Measurements from ENCODE around the gene PIP4K2C. TPM values are rescaled to one million over a fixed set of nuclear protein-coding genes. Genes with fewer than 3 reads are reported as not detected.

The PIP4K2C gene
- total RNA-seq, 1 experiment from 2014 or later = 88.6 TPM

DNA sequence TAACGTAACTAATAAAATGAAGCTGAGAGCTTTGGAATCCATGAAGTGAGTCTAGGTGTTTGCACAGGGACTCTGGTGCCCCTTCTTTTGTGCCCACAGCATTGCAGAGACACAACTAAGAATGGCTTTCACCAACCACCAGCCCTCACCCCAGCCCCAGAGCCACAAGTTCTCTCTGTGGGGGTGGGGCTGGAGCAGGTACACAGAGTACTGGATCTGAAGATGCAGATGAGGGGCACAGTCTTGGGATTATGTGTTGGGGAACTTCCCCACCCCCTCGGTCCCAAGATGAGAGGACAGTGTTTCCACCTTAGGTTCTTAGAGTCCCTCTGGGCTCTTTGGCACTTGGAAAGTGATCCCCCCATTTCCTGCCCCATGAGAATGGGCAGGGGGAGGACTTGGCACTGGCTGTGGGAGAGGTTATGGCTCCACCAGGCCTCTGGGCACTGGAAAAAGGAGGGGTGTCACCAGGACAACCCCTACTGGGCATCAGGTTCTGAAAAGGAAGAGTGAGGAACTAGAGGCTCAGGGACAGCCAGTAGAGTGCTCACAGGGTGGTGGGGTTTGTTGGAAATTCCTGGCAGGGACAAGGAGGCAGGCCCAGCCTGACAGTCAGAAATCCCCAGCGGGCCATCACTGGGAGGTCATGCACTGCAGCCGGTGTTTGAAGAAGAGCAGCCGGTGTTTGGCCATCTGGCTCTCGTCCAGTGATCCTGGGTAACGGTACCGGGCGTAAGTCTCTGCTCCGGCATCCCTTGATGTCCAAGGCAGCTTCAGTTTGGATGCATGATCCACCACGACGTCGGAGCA lies 35.3 kb downstream of the PIP4K2C start:
- Histone ChIP-seq H3K27me3 (ENCODE audit: low read length) (peaks cover under 1% of the 10 kb centered on the region; the same call in 1 of the 2 replicates), H2AFZ (ENCODE audit: low read length) (no peak overlapping the region), H3K79me2 (ENCODE audit: low read length) (peaks cover 2% of the 10 kb centered on the region; the same call in 1 of the 2 replicates), H4K20me1 (ENCODE audit: low read length) (no peaks in the 10 kb centered on the region), H3K9ac (ENCODE audit: low read length) (no peak overlapping the region), H3K27ac (ENCODE audit: low read length) (no peak overlapping the region), H3K9me2 (replicated peaks; ENCODE audit: low read length) (no peaks in the 10 kb centered on the region), H3K4me3 (ENCODE audit: low read length) (no peak overlapping the region), H3K36me3 (ENCODE audit: low read depth, low read length) (no peaks in the 10 kb centered on the region; the same call in 1 of the 2 replicates), H3K4me2 (ENCODE audit: low read length) (no peak overlapping the region), H3K9me3 (ENCODE audit: low read length) (no peaks in the 10 kb centered on the region), H3F3A (ENCODE audit: low read length, unreplicated experiment) (no peaks in the 10 kb centered on the region), H3K4me1 (ENCODE audit: insufficient read depth, low read length) (peaks cover under 1% of the 10 kb centered on the region; the same call in 1 of the 2 replicates)
- no TSS peak for BruUV-seq (replicated peaks)
- ChIA-PET POLR2A (ENCODE audit: unreplicated experiment) (no interaction called here), CTCF (no interaction called here)
- TF ChIP-seq EZH2phosphoT487 (IDR thresholded peaks at IDR 0.05; ENCODE audit: borderline replicate concordance, low read length) = no peak
- TF ChIP-seq, protein P1, sequence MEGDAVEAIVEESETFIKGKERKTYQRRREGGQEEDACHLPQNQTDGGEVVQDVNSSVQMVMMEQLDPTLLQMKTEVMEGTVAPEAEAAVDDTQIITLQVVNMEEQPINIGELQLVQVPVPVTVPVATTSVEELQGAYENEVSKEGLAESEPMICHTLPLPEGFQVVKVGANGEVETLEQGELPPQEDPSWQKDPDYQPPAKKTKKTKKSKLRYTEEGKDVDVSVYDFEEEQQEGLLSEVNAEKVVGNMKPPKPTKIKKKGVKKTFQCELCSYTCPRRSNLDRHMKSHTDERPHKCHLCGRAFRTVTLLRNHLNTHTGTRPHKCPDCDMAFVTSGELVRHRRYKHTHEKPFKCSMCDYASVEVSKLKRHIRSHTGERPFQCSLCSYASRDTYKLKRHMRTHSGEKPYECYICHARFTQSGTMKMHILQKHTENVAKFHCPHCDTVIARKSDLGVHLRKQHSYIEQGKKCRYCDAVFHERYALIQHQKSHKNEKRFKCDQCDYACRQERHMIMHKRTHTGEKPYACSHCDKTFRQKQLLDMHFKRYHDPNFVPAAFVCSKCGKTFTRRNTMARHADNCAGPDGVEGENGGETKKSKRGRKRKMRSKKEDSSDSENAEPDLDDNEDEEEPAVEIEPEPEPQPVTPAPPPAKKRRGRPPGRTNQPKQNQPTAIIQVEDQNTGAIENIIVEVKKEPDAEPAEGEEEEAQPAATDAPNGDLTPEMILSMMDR (conservative IDR thresholded peaks at IDR 0.05; ENCODE audit: low read depth, low read length) = no peak
- no peak for ATAC-seq
- intact Hi-C loops (cut with micrococcal nuclease) = no loop called here
- DNase-seq = no peak

DNA sequence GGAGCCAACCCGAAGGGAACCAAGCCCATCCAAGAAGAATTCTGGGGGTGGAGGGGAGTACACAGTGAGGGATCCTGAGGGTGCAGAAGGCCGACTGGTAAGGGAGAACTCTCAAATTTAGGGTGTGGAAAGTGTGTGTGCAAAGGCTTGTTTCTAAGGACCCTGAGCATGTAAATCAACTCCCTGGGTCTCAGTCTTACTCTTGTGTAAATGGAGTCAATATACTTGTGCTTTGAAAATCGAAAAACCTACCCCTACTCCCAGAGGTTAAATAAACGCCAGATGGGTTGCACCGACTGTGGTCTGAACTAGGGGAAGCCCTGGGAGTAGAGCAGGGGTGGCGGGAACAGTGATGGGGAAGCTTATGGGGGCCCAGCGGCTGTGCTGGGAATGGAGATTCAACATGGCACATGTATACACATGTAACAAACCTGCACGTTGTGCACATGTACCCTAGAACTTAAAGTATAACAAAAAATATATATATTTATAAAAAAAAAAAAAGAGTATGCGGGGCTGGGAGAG lies 36.0 kb downstream of the PIP4K2C start:
- Histone ChIP-seq H4K20me1 (ENCODE audit: low read length) (no peaks in the 10 kb centered on the region), H3K9me2 (replicated peaks; ENCODE audit: low read length) (no peaks in the 10 kb centered on the region), H3K79me2 (ENCODE audit: low read length) (peaks cover 7% of the 10 kb centered on the region; the same call in 1 of the 2 replicates), H3K27me3 (ENCODE audit: low read length) (no peaks in the 10 kb centered on the region), H3K4me3 (ENCODE audit: low read length) (no peak overlapping the region), H3K27ac (ENCODE audit: low read length) (no peak overlapping the region), H3F3A (ENCODE audit: low read length, unreplicated experiment) (no peaks in the 10 kb centered on the region), H3K4me2 (ENCODE audit: low read length) (no peak overlapping the region), H3K9me3 (ENCODE audit: low read length) (no peaks in the 10 kb centered on the region), H3K36me3 (ENCODE audit: low read depth, low read length) (no peaks in the 10 kb centered on the region; the same call in 1 of the 2 replicates), H2AFZ (ENCODE audit: low read length) (no peak overlapping the region), H3K4me1 (ENCODE audit: insufficient read depth, low read length) (peaks cover 6% of the 10 kb centered on the region; the same call in 1 of the 2 replicates), H3K9ac (ENCODE audit: low read length) (no peak overlapping the region)
- CTCF ChIA-PET = no interaction called here
- TF ChIP-seq EZH2phosphoT487 (IDR thresholded peaks at IDR 0.05; ENCODE audit: borderline replicate concordance, low read length) (no peak), EZH2 (IDR thresholded peaks at IDR 0.05; ENCODE audit: low read length, unreplicated experiment) (no peak)
- TF ChIP-seq, protein P1 (conservative IDR thresholded peaks at IDR 0.05; ENCODE audit: low read depth, low read length) = no peak
- no TSS peak for BruUV-seq (replicated peaks)
- DNase-seq (no peak), ATAC-seq (no peak)
- intact Hi-C loops (cut with micrococcal nuclease) = no loop called here
- POLR2A ChIA-PET (ENCODE audit: unreplicated experiment) = interaction anchor here (0.7 kb wide), 1 partner anchor 39 kb away, joined by 4 read pairs; no protein-coding TSS in a partner anchor

Data from PC-3 (cell line).